ENCODE measurements around the gene EPX.

GRCh38 chr17:58249270-58250133, 57.0 kb downstream of the EPX start:
- TF ChIP-seq CTCF (IDR thresholded peaks at IDR 0.05) = peak; percentile 97
- TF ChIP-seq ZFX (IDR thresholded peaks at IDR 0.05; ENCODE audit: borderline replicate concordance) = no peak
